Epithelial cell of esophagus (primary cell): ENCODE data around the gene CPXM2.

ENCODE experiments used
- DNase-seq: peaks from one replicate; pipeline ENCODE4 v3.0.0; 2010; ENCODE audit warnings: low read depth
- H3K4me3 ChIP-seq: 2 replicates; pipeline ENCODE4 v1.5.1; 2011; ENCODE audit warnings: mild to moderate bottlenecking, low read length, control low read depth
- TF ChIP-seq, protein P1 (sequence below): IDR thresholded peaks from 2 replicates; pipeline ENCODE4 v1.5.1; 2011; ENCODE audit warnings: low read depth, mild to moderate bottlenecking, low read length, control low read depth, inconsistent platforms; ENCODE audit not compliant: insufficient read depth; ENCODE audit errors: missing control alignments

Gene CPXM2

DNA sequence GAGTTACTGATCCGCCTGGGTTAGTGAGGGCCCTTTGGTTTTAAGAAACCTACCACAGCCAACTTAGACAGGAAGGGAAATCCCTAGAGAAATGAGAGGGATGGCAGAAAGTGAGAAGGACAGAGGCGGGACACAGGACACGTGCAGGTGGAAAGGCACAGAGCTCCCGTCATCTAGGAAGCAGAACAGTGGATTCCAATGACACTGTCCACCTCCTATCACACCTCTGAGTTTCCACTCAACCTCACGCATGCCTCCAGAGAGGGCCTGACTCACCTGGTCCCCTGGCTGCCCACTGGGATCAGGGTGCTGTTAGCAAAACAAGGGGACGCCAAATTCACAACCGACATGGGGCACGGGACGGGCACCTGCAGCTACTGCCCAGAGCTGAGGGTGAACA, 26.3 kb downstream of the CPXM2 start:
- TF ChIP-seq, protein P1, sequence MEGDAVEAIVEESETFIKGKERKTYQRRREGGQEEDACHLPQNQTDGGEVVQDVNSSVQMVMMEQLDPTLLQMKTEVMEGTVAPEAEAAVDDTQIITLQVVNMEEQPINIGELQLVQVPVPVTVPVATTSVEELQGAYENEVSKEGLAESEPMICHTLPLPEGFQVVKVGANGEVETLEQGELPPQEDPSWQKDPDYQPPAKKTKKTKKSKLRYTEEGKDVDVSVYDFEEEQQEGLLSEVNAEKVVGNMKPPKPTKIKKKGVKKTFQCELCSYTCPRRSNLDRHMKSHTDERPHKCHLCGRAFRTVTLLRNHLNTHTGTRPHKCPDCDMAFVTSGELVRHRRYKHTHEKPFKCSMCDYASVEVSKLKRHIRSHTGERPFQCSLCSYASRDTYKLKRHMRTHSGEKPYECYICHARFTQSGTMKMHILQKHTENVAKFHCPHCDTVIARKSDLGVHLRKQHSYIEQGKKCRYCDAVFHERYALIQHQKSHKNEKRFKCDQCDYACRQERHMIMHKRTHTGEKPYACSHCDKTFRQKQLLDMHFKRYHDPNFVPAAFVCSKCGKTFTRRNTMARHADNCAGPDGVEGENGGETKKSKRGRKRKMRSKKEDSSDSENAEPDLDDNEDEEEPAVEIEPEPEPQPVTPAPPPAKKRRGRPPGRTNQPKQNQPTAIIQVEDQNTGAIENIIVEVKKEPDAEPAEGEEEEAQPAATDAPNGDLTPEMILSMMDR: no peak

DNA sequence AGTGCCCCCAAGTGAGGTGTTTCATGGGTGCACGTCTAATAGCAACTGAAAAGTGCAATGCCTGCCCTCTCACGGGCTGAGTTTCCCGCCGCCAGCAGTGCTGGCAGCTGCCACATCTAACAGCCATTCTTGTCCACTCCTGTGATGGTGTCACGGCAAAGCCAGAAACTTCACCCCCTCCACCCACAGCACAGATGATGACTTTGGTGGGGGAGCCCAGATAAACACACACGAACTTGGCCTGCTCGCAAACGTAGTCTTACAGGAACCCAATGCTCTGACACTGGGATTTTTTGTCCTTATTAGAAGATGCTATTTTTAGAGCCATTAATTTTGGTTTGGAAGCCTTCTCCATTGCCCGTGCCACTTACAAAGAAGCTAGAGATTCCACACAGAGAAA, 26.7 kb downstream of the CPXM2 start:
- no peak for DNase-seq
- TF ChIP-seq, protein P1: no peak
- H3K4me3 ChIP-seq: no peak overlapping the region

More for the DNA sequence above, 26.3 kb downstream of the CPXM2 start:
- no peak for DNase-seq
- H3K4me3 ChIP-seq: no peak overlapping the region

GRCh38 chr10:123863721-123864482, 27.7 kb downstream of the CPXM2 start:
- DNase-seq: no peak
- no peak overlapping the region for H3K4me3 ChIP-seq
- TF ChIP-seq, protein P1: no peak

GRCh38 chr10:123863183-123863575, 28.4 kb downstream of the CPXM2 start:
- no peak for DNase-seq
- TF ChIP-seq, protein P1: no peak
- H3K4me3 ChIP-seq: no peak overlapping the region

DNA sequence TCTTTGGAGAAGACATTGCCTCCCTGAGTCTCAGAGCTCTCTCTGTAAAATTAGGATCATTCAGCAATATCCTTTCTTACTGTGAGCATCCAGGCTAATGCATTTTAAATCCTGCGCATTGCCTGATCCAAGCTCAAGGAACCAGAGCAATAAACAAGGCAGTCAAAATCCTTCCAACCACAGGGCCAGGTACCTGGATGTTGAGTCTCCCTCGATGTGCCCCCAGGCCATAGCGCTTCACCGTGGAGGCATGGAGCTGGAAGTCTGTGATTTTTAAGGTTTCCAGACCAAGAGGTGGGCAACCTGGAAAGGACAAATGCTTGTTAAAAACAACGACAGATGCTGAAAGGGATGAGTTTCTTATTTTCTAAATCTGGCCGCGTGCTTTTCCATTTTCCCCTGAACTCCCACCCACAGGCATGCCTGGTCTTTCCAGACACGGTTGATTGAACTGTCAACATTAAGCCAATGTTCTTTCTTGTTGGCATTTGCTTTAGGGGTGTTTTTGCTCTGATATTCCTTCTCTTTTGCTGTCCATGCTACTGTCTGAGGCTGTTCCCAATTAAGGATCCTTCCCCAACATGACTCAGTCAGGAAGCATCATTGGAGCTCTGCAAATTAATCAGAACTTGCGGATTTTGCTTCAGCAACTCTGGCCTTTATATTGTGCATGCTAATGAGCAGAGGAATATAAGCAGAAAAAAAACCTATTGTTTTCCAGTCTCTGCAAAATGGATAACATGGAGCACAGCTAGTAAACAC, 29.0 kb downstream of the CPXM2 start:
- H3K4me3 ChIP-seq: no peak overlapping the region
- TF ChIP-seq, protein P1: no peak
- no peak for DNase-seq

DNA sequence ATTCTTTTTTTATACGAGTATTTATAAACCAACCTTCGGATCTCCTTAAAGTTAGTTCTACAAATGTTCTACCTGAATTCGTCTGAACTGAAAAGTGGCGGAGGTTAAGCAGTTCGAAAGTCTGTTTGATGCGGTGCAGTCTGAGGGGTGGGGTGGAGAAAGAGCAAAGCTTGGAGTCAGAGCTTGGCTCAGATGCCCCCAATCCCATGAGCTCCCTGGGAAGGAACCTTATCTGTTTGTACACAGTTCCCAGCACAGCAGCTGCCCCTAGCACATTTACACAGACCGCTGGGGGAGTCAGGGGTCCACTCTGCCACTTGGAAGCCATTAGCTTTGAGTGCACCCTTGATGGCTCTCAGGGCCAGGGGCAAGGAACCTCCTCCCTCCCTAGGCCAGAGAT, 30.8 kb downstream of the CPXM2 start:
- no peak overlapping the region for H3K4me3 ChIP-seq
- no peak for DNase-seq
- TF ChIP-seq, protein P1: no peak
